K562 (cell line): ENCODE measurements around the gene PIK3R1. TPM values are rescaled to one million over a fixed set of nuclear protein-coding genes. Genes with fewer than 3 reads are reported as not detected.

Experiments
- ATAC-seq: fragments of 200-7000 bp; cut with Tn5 transposase; 3 replicates; pipeline ENCODE4 v1.9.1; 2020; ENCODE audit warnings: moderate library complexity
- BruUV-seq: library from RNA; stranded (reverse); fragments of 400-500 nt; replicated peaks from 2 replicates; lab custom pipeline; 2021; lab: Mats Ljungman, UMichigan
- CTCF ChIA-PET: fragments of 300-600 bp; formaldehyde crosslinking; extraction: SDS; loops from one replicate; lab custom pipeline; 2021; ENCODE audit warnings: low intra/inter-chr PET ratio; lab: Yijun Ruan, JAX
- POLR2A ChIA-PET: fragments of 300-600, 350-650 bp; sonication (Branson Sonifier 250); formaldehyde crosslinking; extraction: SDS; loops from one replicate; lab custom pipeline; 2021; ENCODE audit warnings: antibody characterized with exemption, inconsistent platforms; lab: Yijun Ruan, JAX
- DNase-seq, 4 experiments: peaks; one replicate each; pipeline versions ENCODE4 v3.0.0 to v3.0.0-alpha.2; 2011 to 2018; ENCODE audit warnings: low spot score in 3 of 4, mixed read lengths in 3 of 4; ENCODE audit errors: extremely low read depth in 1 of 4
- FAIRE-seq: peaks from 2 replicates; lab custom pipeline; 2011; peaks lifted over from hg19 to GRCh38; lab: Jason Lieb, UNC
- H2AFZ ChIP-seq: 2 replicates; pipeline ENCODE4 v1.6.0; 2011; ENCODE audit warnings: low read depth, low read length, control low read depth, inconsistent platforms
- H3K27ac ChIP-seq: fragments of 200-600 bp; 3 replicates; pipeline ENCODE4 v1.8.0; 2011; ENCODE audit warnings: low read depth, mild to moderate bottlenecking, control low read depth, inconsistent platforms, low read length, moderate library complexity, mixed read lengths; ENCODE audit errors: extremely low read depth
- H3K27me3 ChIP-seq, 2 experiments: fragments of 300-600 bp in 1 of 2; 2 replicates in 1 of 2; 3 replicates in 1 of 2; pipeline versions ENCODE4 v1.6.0 to v1.8.0; 2011; ENCODE audit warnings: inconsistent platforms in 2 of 2, low read length in 2 of 2, mild to moderate bottlenecking in 1 of 2, mixed read lengths in 1 of 2, moderate library complexity in 1 of 2; ENCODE audit not compliant: control insufficient read depth in 2 of 2, insufficient read depth in 2 of 2
- H3K36me3 ChIP-seq: fragments of 300-600 bp; 3 replicates; pipeline ENCODE4 v1.8.0; 2011; ENCODE audit warnings: mild to moderate bottlenecking, low read length, inconsistent platforms; ENCODE audit not compliant: control insufficient read depth, insufficient read depth
- H3K4me1 ChIP-seq, 2 experiments: fragments of 200-600 bp in 1 of 2; replicated peaks in 1 of 2; 2 replicates in 1 of 2; 3 replicates in 1 of 2; pipeline versions ENCODE4 v1.5.1 to v1.8.0; 2011; ENCODE audit warnings: inconsistent platforms in 2 of 2, low read length in 2 of 2, mild to moderate bottlenecking in 1 of 2, mixed read lengths in 1 of 2, moderate library complexity in 1 of 2; ENCODE audit not compliant: control insufficient read depth in 2 of 2, insufficient read depth in 2 of 2
- H3K4me2 ChIP-seq: 2 replicates; pipeline ENCODE4 v1.6.1; 2011; ENCODE audit warnings: low read length, control low read depth, inconsistent platforms, mixed read lengths; ENCODE audit not compliant: insufficient read depth
- H3K4me3 ChIP-seq: fragments of 200-600 bp; sonication (generic), shearing (Covaris generic); 2 replicates; pipeline ENCODE4 v1.5.1; 2016; ENCODE audit warnings: control low read depth, inconsistent platforms
- H3K79me2 ChIP-seq: fragments of 200-600 bp; 3 replicates; pipeline ENCODE4 v1.8.0; 2011; ENCODE audit warnings: low read length, inconsistent platforms; ENCODE audit not compliant: control insufficient read depth, insufficient read depth
- H3K9ac ChIP-seq, 2 experiments: 2 replicates each; pipeline versions ENCODE4 v1.6.0 to v1.6.1; 2011; ENCODE audit warnings: low read depth in 2 of 2, low read length in 2 of 2, control low read depth in 1 of 2, inconsistent platforms in 1 of 2, mild to moderate bottlenecking in 1 of 2, mixed read lengths in 1 of 2; ENCODE audit not compliant: insufficient read depth in 1 of 2
- H3K9me1 ChIP-seq: one replicate; pipeline ENCODE4 v1.6.0; 2011; ENCODE audit warnings: inconsistent platforms, mild to moderate bottlenecking, low read length, moderate library complexity; ENCODE audit not compliant: control insufficient read depth, insufficient read depth
- H3K9me3 ChIP-seq: replicated peaks from 2 replicates; pipeline ENCODE4 v1.5.1; 2011; ENCODE audit warnings: low read depth, low read length, inconsistent platforms; ENCODE audit not compliant: control insufficient read depth, insufficient read depth
- H4K20me1 ChIP-seq: replicated peaks from 2 replicates; pipeline ENCODE4 v1.6.1; 2011; ENCODE audit warnings: low read length, inconsistent platforms, mixed read lengths; ENCODE audit not compliant: control insufficient read depth, insufficient read depth
- CBX8 ChIP-seq: fragments of 200-600 bp; sonication (generic); IDR thresholded peaks from 2 replicates; pipeline ENCODE4 v1.6.1; 2012; ENCODE audit warnings: borderline replicate concordance, mixed run types, low read depth, mild to moderate bottlenecking, moderate library complexity, mixed read lengths, low read length, control low read depth, inconsistent platforms; ENCODE audit not compliant: poor library complexity, severe bottlenecking; ENCODE audit errors: extremely low read depth
- CSDE1 ChIP-seq, 2 experiments: fragments of 450-650 bp; IDR thresholded peaks; 2 replicates each; pipeline ENCODE4 v1.6.1; 2016; ENCODE audit warnings: mild to moderate bottlenecking in 1 of 2
- CTBP1 ChIP-seq: fragments of 450-650 bp; IDR thresholded peaks from 2 replicates; pipeline ENCODE4 v1.6.1; 2016; ENCODE audit warnings: borderline replicate concordance
- ESRRA ChIP-seq: fragments of 450-650 bp; IDR thresholded peaks from 2 replicates; pipeline ENCODE4 v1.6.1; 2014; ENCODE audit warnings: low read depth, mild to moderate bottlenecking, moderate library complexity, borderline replicate concordance
- ETV1 ChIP-seq: fragments of 450-650 bp; conservative IDR thresholded peaks from 2 replicates; pipeline ENCODE4 v1.6.1; 2016; ENCODE audit warnings: missing genetic modification characterization, control low read depth, low read depth, missing compliant biosample characterization
- JUN ChIP-seq, 2 experiments: sonication (generic) in 1 of 2; formaldehyde crosslinking in 1 of 2; IDR thresholded peaks; 2 replicates each; pipeline versions ENCODE4 v1.6.1 to v1.8.0; 2012 to 2022; ENCODE audit warnings: borderline replicate concordance in 2 of 2, mild to moderate bottlenecking in 2 of 2, improper control_type of control experiment in 1 of 2, low read depth in 1 of 2, low read length in 1 of 2, missing genetic modification reagents in 1 of 2
- LCOR ChIP-seq: sonication (generic); formaldehyde crosslinking; IDR thresholded peaks from 2 replicates; pipeline ENCODE4 v1.8.0; 2022; ENCODE audit warnings: mild to moderate bottlenecking, missing genetic modification reagents
- MYC ChIP-seq, 2 experiments: fragments of 250-450 bp in 1 of 2; sonication (Bioruptor Pico) in 1 of 2; IDR thresholded peaks; 2 replicates each; pipeline versions ENCODE4 v1.5.1 to v1.6.1; 2012 to 2021; ENCODE audit warnings: low read depth in 2 of 2, borderline replicate concordance in 1 of 2, improper control_type of control experiment in 1 of 2, low read length in 1 of 2, mild to moderate bottlenecking in 1 of 2, moderate library complexity in 1 of 2
- NCOA4 ChIP-seq: fragments of 450-650 bp; IDR thresholded peaks from 2 replicates; pipeline ENCODE4 v1.6.1; 2018; ENCODE audit warnings: mild to moderate bottlenecking; ENCODE audit not compliant: partially characterized antibody
- POLR2A ChIP-seq: fragments of 450-650 bp; conservative IDR thresholded peaks from 2 replicates; pipeline ENCODE4 v1.6.1; 2016
- PYGO2 ChIP-seq: fragments of 450-650 bp; IDR thresholded peaks from 2 replicates; pipeline ENCODE4 v1.6.1; 2016; ENCODE audit warnings: mild to moderate bottlenecking, missing genetic modification characterization, moderate library complexity, missing compliant biosample characterization
- RFX7 ChIP-seq: fragments of 250-450 bp; sonication (Bioruptor Pico); IDR thresholded peaks from 2 replicates; pipeline ENCODE4 v1.5.1; 2021; ENCODE audit warnings: mild to moderate bottlenecking
- SIN3A ChIP-seq, 2 experiments: fragments of 150-350 bp in 1 of 2; IDR thresholded peaks; 2 replicates each; pipeline ENCODE4 v1.6.1; 2011 to 2016; ENCODE audit warnings: borderline replicate concordance in 2 of 2, low read depth in 2 of 2, low read length in 2 of 2, mild to moderate bottlenecking in 2 of 2, moderate library complexity in 2 of 2; ENCODE audit not compliant: control insufficient read depth in 1 of 2
- SMARCE1 ChIP-seq: fragments of 450-650 bp; IDR thresholded peaks from 2 replicates; pipeline ENCODE4 v1.7.1; 2016; ENCODE audit warnings: mild to moderate bottlenecking
- SRSF3 ChIP-seq: fragments of 200-400 bp; formaldehyde crosslinking; IDR thresholded peaks from 2 replicates; pipeline ENCODE4 v1.6.1; 2016; ENCODE audit warnings: mild to moderate bottlenecking, low read length, moderate library complexity; ENCODE audit not compliant: insufficient read depth
- TAF1 ChIP-seq: IDR thresholded peaks from 2 replicates; pipeline ENCODE4 v1.6.1; 2011; ENCODE audit warnings: mild to moderate bottlenecking, low read length, moderate library complexity; ENCODE audit not compliant: insufficient read depth, control insufficient read depth, severe bottlenecking; ENCODE audit errors: extremely low read depth
- TAF9B ChIP-seq: fragments of 450-650 bp; IDR thresholded peaks from 2 replicates; pipeline ENCODE4 v1.6.1; 2018; ENCODE audit warnings: mild to moderate bottlenecking; ENCODE audit not compliant: partially characterized antibody
- THRA ChIP-seq: fragments of 450-650 bp; IDR thresholded peaks from 2 replicates; pipeline ENCODE4 v1.6.1; 2017; ENCODE audit warnings: mild to moderate bottlenecking, moderate library complexity
- ZKSCAN3 ChIP-seq: fragments of 250-450 bp; sonication (Bioruptor Pico); IDR thresholded peaks from 2 replicates; pipeline ENCODE4 v1.4.0; 2020
- ZNF583 ChIP-seq: fragments of 250-450 bp; sonication (Bioruptor Pico); IDR thresholded peaks from 2 replicates; pipeline ENCODE4 v1.4.0; 2020
- ZNF696 ChIP-seq: fragments of 250-450 bp; sonication (Bioruptor Pico); conservative IDR thresholded peaks from 2 replicates; pipeline ENCODE4 v1.4.0; 2020; ENCODE audit warnings: mild to moderate bottlenecking, moderate library complexity
- WGBS: fragments of 100-300 bp; shearing (Covaris generic); methylation state at CpG from one replicate; pipeline ENCODE4 v1.1.6; 2016; ENCODE audit warnings: low coverage, mixed read lengths; ENCODE audit not compliant: insufficient coverage; ENCODE audit errors: missing lambda C conversion rate; 5-methylcytosine and 5-hydroxymethylcytosine counted together
- in situ Hi-C: fragments of 300-500 bp; cut with MboI; formaldehyde crosslinking; loops from 4 replicates; pipeline ENCODE4 v1.15.0; 2018; ENCODE audit warnings: inconsistent platforms, mixed read lengths
- intact Hi-C: fragments of 100-400 bp; cut with micrococcal nuclease; formaldehyde crosslinking; loops from 2 replicates; pipeline ENCODE4 v1.14.2; 2022
- polyA plus RNA-seq, 8 experiments: library from polyadenylated mRNA; depleted of rRNA in 4 of 8; stranded (reverse) in 5 of 8; unstranded in 3 of 8; fragments of >200 nt; fragmentation: Nextera tagmentation in 2 of 8; fragmentation: Illumina TruSeq in 1 of 8; extraction: Ambion mirVana in 2 of 8; extraction: Trizol in 1 of 8; gene quantifications; 2 replicates each; pipeline versions ENCODE4 v1.2.1 to v1.2.3, GENCODE V29; 2011 to 2014; ENCODE audit warnings: inconsistent platforms in 1 of 8, missing spikeins in 1 of 8
- total RNA-seq, 7 experiments: library from RNA; depleted of rRNA in 6 of 7; stranded (reverse); fragments of >200 nt in 6 of 7; fragmentation: Illumina TruSeq in 2 of 7; extraction: Trizol in 2 of 7; gene quantifications; 2 replicates each; pipeline versions ENCODE4 v1.2.1 to v1.2.3, GENCODE V29; 2011 to 2021; ENCODE audit warnings: low replicate concordance in 1 of 7

The PIK3R1 gene
- total and polyA plus RNA-seq, 9 of the 15 experiments (the other 6 are each of a cell fraction or from before 2014, with no cell fraction given) = 1.1 to 9.7 (median 4.8) TPM

- BruUV-seq = no TSS peak
- WGBS = 0% methylated on average over 3 of the region's 3 CpGs
- in situ Hi-C loops = no loop called here
- Histone ChIP-seq H3K79me2 (no peaks in the 10 kb centered on the region), H3K36me3 (no peaks in the 10 kb centered on the region), H3K4me3 (no peak overlapping the region), H3K27ac (peak overlapping the region; percentile 16; the same call in 1 of the 3 replicates), H3K4me2 (no peak overlapping the region; the same call in 1 of the 2 replicates), H3K4me1 (peaks cover 26 to 40% of the 10 kb centered on the region in 2 experiments; a peak in 4 of 5 replicates), H2AFZ (no peak overlapping the region), H3K27me3 (no peaks in the 10 kb centered on the region), H3K9ac (no peak overlapping the region), H3K9me1 (no peaks in the 10 kb centered on the region), H3K9me3 (no peaks in the 10 kb centered on the region), H4K20me1 (no peaks in the 10 kb centered on the region)
- peak; percentile 81 for ATAC-seq
- intact Hi-C loops = no loop called here
- peak; percentile 90 for FAIRE-seq
- DNase-seq = peak; percentile 55 to 80 (median 63)
- ChIA-PET CTCF (no interaction called here), POLR2A (interaction anchor here (0.6 to 1.8 kb wide), 4 partner anchors 9 to 14 kb away, joined by 3 to 7 read pairs (median 4); no protein-coding TSS in a partner anchor)
- no peak for TF ChIP-seq THRA
- no peak for TF ChIP-seq TAF1
- TF ChIP-seq ZKSCAN3 = no peak
- 0 out of 2 replicates have a peak, but pooled peaks have one; percentile 57 for TF ChIP-seq SMARCE1
- no peak for TF ChIP-seq ZNF583 (CRISPR knock-in tag)
- no peak for TF ChIP-seq PYGO2 (tag)
- no peak; the same call in 1 of the 2 replicates for TF ChIP-seq ESRRA
- TF ChIP-seq NCOA4 = no peak
- no peak for TF ChIP-seq SRSF3
- TF ChIP-seq JUN (IDR thresholded peaks at IDR 0.05; ENCODE audit: borderline replicate concordance, low read depth, low read length) = no peak
- TF ChIP-seq JUN (CRISPR knock-in tag; IDR thresholded peaks at IDR 0.05; ENCODE audit: borderline replicate concordance) = no peak
- TF ChIP-seq CTBP1 = peak; percentile 50; the same call in 1 of the 2 replicates
- no peak for TF ChIP-seq POLR2A
- TF ChIP-seq TAF9B = no peak
- TF ChIP-seq RFX7 (CRISPR knock-in tag) = no peak
- no peak for TF ChIP-seq LCOR (CRISPR knock-in tag)
- TF ChIP-seq SIN3A (IDR thresholded peaks at IDR 0.05; ENCODE audit: borderline replicate concordance in 2 of 2, control insufficient read depth in 1 of 2, low read depth in 2 of 2, low read length in 2 of 2) = no peak
- TF ChIP-seq ZNF696 = no peak
- no peak for TF ChIP-seq CSDE1 (IDR thresholded peaks at IDR 0.05)
- no peak for TF ChIP-seq ETV1 (tag)
- no peak for TF ChIP-seq CBX8
- TF ChIP-seq MYC (IDR thresholded peaks at IDR 0.05; ENCODE audit: low read depth, low read length) = no peak
- TF ChIP-seq MYC (CRISPR knock-in tag; IDR thresholded peaks at IDR 0.05; ENCODE audit: borderline replicate concordance, low read depth) = no peak
Measured at GRCh38 chr5:68316469-68316868, 100.9 kb downstream of the PIK3R1 start.
